8988T (cell line): ENCODE data around the gene OLIG3.

ENCODE experiments used
- DNase-seq: peaks from one replicate; pipeline ENCODE4 v3.0.0; 2011

OLIG3 gene

GRCh38 chr6:137465378-137466009, 28.7 kb downstream of the OLIG3 start:
- no peak for DNase-seq

- no peak for DNase-seq
Measured at GRCh38 chr6:137452333-137452894, 41.8 kb downstream of the OLIG3 start.

GRCh38 chr6:137443901-137444300, 50.3 kb downstream of the OLIG3 start:
- DNase-seq: no peak
